Activated CD8-positive, alpha-beta T cell treated with anti-CD3 and anti-CD28 coated beads, Interleukin-2, amount 10 ng/mL, durations not matched to agents 7 days and 5 days (primary cell): ENCODE results near the gene SMOC2. TPM values are rescaled to one million over a fixed set of nuclear protein-coding genes. Genes with fewer than 3 reads are reported as not detected.

Experiments
- ATAC-seq: fragments of 150-1000 bp; cut with Tn5 transposase; one replicate; pipeline ENCODE4 v1.10.0; 2021; ENCODE audit warnings: moderate library complexity
- CTCF ChIA-PET: fragments of 350-600 bp; sonication (Branson Sonifier 250); formaldehyde crosslinking; loops from one replicate; lab custom pipeline; 2021; ENCODE audit warnings: antibody characterized with exemption; lab: Charles Lee
- POLR2A ChIA-PET: fragments of 350-600 bp; sonication (Branson Sonifier 250); formaldehyde crosslinking; loops from one replicate; lab custom pipeline; 2021; ENCODE audit warnings: antibody characterized with exemption; lab: Charles Lee
- DNase-seq: peaks from one replicate; pipeline ENCODE4 v3.0.0-alpha.2; 2020
- H3K27ac Mint-ChIP-seq: one replicate; pipeline ENCODE4 v1.8.0; 2021; ENCODE audit warnings: mild to moderate bottlenecking, mixed read lengths
- H3K27me3 Mint-ChIP-seq: one replicate; pipeline ENCODE4 v1.8.0; 2021; ENCODE audit warnings: low read depth, mixed read lengths
- H3K36me3 Mint-ChIP-seq: one replicate; pipeline ENCODE4 v1.8.0; 2021; ENCODE audit warnings: low read depth, mixed read lengths
- H3K4me1 Mint-ChIP-seq: one replicate; pipeline ENCODE4 v1.8.0; 2021; ENCODE audit warnings: low read depth, mixed read lengths
- H3K4me3 Mint-ChIP-seq: one replicate; pipeline ENCODE4 v1.8.0; 2021; ENCODE audit warnings: mild to moderate bottlenecking, mixed read lengths
- H3K9me3 Mint-ChIP-seq: one replicate; pipeline ENCODE4 v1.8.0; 2022; ENCODE audit warnings: mixed read lengths; ENCODE audit not compliant: insufficient read depth
- total RNA-seq, 2 experiments: library from RNA; stranded (reverse); gene quantifications; one replicate each; pipeline ENCODE4 v1.2.3, GENCODE V29; 2021

SMOC2 gene
- total RNA-seq, 2 experiments from 2014 or later, result not detected

DNA sequence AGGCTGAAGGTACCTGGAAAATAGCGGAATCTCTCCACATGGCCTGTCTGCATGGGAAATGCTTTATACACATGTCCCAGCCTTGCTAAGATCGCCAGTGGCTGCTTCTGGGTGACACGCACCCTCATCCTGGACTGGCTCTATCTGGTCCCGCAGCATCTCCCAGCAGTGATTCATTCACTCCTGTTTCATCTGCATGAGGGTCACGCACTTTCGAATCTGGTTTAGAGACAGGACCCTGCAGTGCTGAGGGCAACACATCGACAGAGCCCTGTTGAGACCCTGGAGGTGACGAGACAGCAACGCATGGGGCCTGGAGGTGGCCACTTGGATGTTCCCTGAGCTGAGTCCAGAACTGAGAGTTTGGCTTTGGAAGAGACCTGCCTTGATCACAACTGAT, 136.5 kb downstream of the SMOC2 start:
- H3K9me3 Mint-ChIP-seq, result no peaks in the 10 kb centered on the region
- no peak overlapping the region for H3K4me3 Mint-ChIP-seq
- no peak overlapping the region for H3K27ac Mint-ChIP-seq
- DNase-seq, result no peak
- H3K36me3 Mint-ChIP-seq, result no peaks in the 10 kb centered on the region
- ATAC-seq, result no peak
- ChIA-PET POLR2A (no interaction called here), CTCF (no interaction called here)
- no peaks in the 10 kb centered on the region for H3K4me1 Mint-ChIP-seq
- no peaks in the 10 kb centered on the region for H3K27me3 Mint-ChIP-seq

DNA sequence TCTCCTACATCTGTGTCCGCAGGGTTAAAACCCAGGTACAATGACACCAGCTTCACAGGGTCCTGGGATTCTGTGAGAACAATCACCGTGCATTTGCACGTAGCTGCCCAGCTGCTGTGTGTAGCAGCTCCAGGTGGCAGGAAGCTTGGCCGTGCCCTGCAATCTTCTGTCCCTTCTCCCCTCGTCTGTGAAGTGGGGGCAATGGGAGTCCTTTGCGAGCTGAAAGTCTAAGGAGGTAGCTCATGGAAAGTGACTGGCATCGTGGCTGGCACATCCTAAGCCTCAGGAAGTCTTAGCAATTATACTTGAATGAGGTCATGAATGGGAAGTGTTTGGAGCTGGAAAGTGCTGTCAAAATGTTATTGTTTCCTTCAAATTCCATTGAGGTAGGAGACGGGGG, 137.1 kb downstream of the SMOC2 start:
- CTCF ChIA-PET, result no interaction called here
- no peaks in the 10 kb centered on the region for H3K27me3 Mint-ChIP-seq

DNA sequence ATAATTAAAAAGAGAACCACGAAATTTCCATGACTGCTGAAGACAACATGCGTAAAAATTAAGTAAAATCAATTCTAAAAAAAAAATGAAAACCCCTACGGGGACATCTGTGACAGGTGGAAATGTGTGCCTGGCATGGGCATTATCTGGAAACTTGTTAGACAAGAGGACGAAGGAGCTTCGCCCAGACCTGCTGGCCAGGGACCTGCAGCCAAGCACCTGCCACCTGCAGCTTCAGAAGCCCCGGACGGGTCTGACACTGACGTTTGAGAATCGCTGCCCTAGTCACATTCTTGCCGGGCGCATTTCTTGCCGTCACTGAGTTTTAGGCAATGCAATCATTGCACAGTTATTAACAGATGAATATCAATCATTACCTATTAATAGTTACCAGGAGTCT, 140.3 kb downstream of the SMOC2 start:
- no peak overlapping the region for H3K27ac Mint-ChIP-seq
- ATAC-seq, result no peak
- no peaks in the 10 kb centered on the region for H3K36me3 Mint-ChIP-seq
- ChIA-PET CTCF (no interaction called here), POLR2A (no interaction called here)
- no peak for DNase-seq
- no peak overlapping the region for H3K4me3 Mint-ChIP-seq
- H3K27me3 Mint-ChIP-seq, result no peaks in the 10 kb centered on the region
- no peaks in the 10 kb centered on the region for H3K9me3 Mint-ChIP-seq
- H3K4me1 Mint-ChIP-seq, result no peaks in the 10 kb centered on the region

More for the DNA sequence above, 137.1 kb downstream of the SMOC2 start:
- Mint-ChIP-seq H3K4me1 (no peaks in the 10 kb centered on the region), H3K36me3 (no peaks in the 10 kb centered on the region), H3K27ac (no peak overlapping the region), H3K9me3 (no peaks in the 10 kb centered on the region), H3K4me3 (no peak overlapping the region)
- DNase-seq, result no peak
- POLR2A ChIA-PET, result no interaction called here
- ATAC-seq, result no peak

DNA sequence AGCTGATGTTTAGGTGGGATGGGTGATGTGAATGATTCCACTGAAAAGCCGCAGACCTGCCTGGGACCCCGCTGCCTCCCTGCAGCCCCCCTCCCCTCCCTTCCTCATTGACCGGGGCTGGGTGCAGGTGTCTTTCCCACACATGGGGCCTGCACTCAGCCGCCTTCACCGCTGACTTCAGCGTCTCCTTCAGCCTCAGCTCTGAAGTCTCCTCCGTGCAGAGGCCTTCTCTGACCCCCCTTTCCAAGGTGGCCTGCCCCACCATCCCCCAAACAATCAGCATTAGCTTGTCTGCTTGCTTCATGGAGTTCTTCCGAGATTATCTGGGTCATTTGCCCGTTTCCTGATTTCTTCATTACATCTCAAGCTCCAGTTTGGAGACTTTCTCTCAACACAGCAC, 140.7 kb downstream of the SMOC2 start:
- Mint-ChIP-seq H3K36me3 (no peaks in the 10 kb centered on the region), H3K4me3 (no peak overlapping the region), H3K27me3 (no peaks in the 10 kb centered on the region), H3K27ac (no peak overlapping the region), H3K4me1 (no peaks in the 10 kb centered on the region), H3K9me3 (no peaks in the 10 kb centered on the region)
- ChIA-PET CTCF (no interaction called here), POLR2A (no interaction called here)
- ATAC-seq (no peak), DNase-seq (no peak)

DNA sequence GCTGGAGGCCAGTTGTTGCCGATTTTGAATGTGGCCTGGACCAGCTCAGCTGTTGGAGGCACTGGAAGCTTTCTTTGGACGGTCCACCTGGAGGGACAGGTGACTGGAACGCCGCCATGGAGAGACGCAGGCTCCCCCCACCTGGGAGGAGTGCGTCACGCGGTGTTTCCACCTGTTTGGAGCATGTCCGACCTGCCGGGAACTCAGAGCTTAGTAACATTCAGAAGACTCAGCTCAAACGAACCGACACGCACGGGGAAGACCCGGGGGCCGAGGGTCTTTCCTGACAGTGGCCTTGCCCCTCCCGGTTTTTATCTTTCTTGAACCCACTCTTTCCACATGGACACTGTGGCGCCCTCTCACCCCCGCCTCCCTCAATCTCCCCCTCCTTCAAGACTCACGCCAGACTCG, 141.6 kb downstream of the SMOC2 start:
- no peak overlapping the region for H3K4me3 Mint-ChIP-seq
- H3K27me3 Mint-ChIP-seq, result no peaks in the 10 kb centered on the region
- ATAC-seq (no peak), DNase-seq (no peak)
- H3K27ac Mint-ChIP-seq, result no peak overlapping the region
- ChIA-PET POLR2A (no interaction called here), CTCF (no interaction called here)
- no peaks in the 10 kb centered on the region for H3K36me3 Mint-ChIP-seq
- H3K4me1 Mint-ChIP-seq, result no peaks in the 10 kb centered on the region
- no peaks in the 10 kb centered on the region for H3K9me3 Mint-ChIP-seq

DNA sequence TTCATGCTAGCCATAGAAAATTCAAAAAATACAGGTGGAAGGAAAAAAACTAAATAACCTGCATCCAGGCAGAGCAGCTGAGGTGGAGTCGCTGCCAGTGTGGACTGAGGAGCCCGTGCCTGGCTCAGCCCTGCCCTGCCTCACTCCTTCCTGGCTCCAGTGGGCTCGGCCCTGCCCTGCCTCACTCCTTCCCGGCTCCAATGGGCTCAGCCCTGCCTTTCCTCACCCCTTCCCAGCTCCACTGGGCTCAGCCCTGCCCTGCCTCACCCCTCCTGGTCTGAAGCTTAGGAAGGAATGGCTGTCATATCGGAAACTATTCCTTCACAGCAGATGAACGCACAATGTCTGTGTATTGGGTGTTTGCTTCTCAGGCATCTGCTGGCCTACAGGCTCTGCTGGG, 142.1 kb downstream of the SMOC2 start:
- no peaks in the 10 kb centered on the region for H3K27me3 Mint-ChIP-seq
- no peak overlapping the region for H3K27ac Mint-ChIP-seq
- CTCF ChIA-PET, result no interaction called here
- H3K36me3 Mint-ChIP-seq, result no peaks in the 10 kb centered on the region
- H3K4me1 Mint-ChIP-seq, result no peaks in the 10 kb centered on the region
- no peak for DNase-seq
- POLR2A ChIA-PET, result no interaction called here
- H3K9me3 Mint-ChIP-seq, result no peaks in the 10 kb centered on the region
- ATAC-seq, result no peak
- no peak overlapping the region for H3K4me3 Mint-ChIP-seq

DNA sequence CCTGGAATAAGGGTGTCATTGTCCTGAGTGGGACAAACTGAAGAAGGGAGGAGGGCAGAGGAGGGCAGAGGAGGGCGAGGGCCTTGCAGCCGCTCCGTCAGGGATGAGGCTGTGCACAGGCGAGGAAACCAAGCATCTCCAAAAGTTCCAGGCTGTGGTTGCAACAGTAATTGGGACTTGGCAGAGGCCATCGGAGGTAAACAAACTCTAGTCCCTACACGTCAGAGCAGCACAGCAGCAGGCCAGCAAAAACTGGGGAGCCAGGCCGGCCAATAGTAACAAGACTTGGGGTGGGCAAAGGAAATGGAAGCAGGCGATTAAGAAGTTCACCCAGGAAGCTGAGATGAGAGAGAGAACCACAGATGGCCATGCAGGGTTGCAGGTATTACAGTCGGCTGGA, 142.8 kb downstream of the SMOC2 start:
- Mint-ChIP-seq H3K27me3 (no peaks in the 10 kb centered on the region), H3K4me1 (no peaks in the 10 kb centered on the region), H3K9me3 (no peaks in the 10 kb centered on the region), H3K27ac (no peak overlapping the region), H3K4me3 (no peak overlapping the region), H3K36me3 (no peaks in the 10 kb centered on the region)
- ATAC-seq (no peak), DNase-seq (no peak)
- ChIA-PET CTCF (no interaction called here), POLR2A (no interaction called here)

DNA sequence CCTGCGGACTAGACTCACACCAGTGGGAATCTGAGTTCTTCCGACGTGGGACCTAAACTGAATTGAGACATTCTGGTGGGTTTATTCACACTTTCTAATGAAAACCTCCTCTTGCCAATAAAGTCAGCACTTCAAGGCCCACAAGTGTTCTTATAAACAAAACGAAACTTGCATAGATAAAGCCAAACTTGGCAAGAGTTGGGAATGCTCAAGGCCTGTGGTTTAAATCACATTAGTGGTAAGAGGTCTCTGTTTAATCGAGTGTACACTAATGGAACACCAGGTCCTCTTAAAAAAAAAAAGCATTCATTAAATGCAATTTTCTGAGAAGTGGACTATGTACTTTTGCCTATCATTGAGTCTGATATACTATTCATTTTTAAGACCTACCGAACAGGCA, 143.3 kb downstream of the SMOC2 start:
- no peak for DNase-seq
- Mint-ChIP-seq H3K4me3 (no peak overlapping the region), H3K4me1 (no peaks in the 10 kb centered on the region), H3K9me3 (no peaks in the 10 kb centered on the region), H3K27me3 (no peaks in the 10 kb centered on the region), H3K36me3 (no peaks in the 10 kb centered on the region), H3K27ac (no peak overlapping the region)
- ATAC-seq, result no peak
- ChIA-PET POLR2A (no interaction called here), CTCF (no interaction called here)

DNA sequence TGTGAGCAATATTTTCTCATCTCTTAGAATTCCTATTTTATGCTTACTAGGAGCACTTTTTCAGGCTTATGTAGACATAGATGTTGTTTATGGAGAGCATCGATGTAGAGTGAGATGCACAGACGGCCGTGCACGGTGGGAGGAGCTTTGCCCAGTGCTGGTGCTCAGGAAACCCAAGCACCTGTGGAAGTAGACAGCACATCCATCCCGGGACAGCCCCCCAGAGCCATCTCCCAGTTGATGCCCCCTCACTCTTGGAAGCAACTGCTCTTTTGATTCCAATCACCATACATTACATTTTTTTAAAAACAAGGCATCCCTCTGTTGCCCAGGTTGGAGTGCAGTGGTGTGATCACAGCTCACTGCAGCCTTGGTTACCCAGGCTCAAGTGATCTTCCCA, 143.7 kb downstream of the SMOC2 start:
- CTCF ChIA-PET, result no interaction called here
- no peaks in the 10 kb centered on the region for H3K36me3 Mint-ChIP-seq
- no peak overlapping the region for H3K4me3 Mint-ChIP-seq
- H3K27me3 Mint-ChIP-seq, result no peaks in the 10 kb centered on the region
- POLR2A ChIA-PET, result no interaction called here
- no peaks in the 10 kb centered on the region for H3K4me1 Mint-ChIP-seq
- no peak overlapping the region for H3K27ac Mint-ChIP-seq
- DNase-seq, result no peak
- no peaks in the 10 kb centered on the region for H3K9me3 Mint-ChIP-seq
- ATAC-seq, result no peak

DNA sequence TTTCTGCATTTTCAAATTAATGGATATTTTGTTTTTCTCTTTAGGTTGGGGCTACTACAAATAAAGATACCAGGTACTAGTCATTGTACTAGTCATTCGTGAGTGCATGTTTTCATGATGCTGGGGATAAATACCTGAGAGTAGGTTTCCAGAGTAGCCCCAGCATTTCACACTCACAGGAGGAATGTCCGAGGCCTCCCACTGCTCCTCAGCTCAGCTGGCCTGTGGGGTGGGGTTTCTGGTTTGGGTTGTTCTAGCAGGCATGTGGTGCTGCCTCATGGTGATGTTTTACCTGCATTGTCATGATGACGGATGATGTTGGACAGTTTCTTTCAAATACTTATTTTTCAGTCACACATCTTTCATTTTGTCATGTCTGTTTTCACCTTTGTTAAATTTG, 144.5 kb downstream of the SMOC2 start:
- H3K27me3 Mint-ChIP-seq, result no peaks in the 10 kb centered on the region
- H3K27ac Mint-ChIP-seq, result no peak overlapping the region
- no peaks in the 10 kb centered on the region for H3K36me3 Mint-ChIP-seq
- no peaks in the 10 kb centered on the region for H3K9me3 Mint-ChIP-seq
- ATAC-seq (no peak), DNase-seq (no peak)
- ChIA-PET CTCF (no interaction called here), POLR2A (no interaction called here)
- H3K4me3 Mint-ChIP-seq, result no peak overlapping the region
- H3K4me1 Mint-ChIP-seq, result no peaks in the 10 kb centered on the region

DNA sequence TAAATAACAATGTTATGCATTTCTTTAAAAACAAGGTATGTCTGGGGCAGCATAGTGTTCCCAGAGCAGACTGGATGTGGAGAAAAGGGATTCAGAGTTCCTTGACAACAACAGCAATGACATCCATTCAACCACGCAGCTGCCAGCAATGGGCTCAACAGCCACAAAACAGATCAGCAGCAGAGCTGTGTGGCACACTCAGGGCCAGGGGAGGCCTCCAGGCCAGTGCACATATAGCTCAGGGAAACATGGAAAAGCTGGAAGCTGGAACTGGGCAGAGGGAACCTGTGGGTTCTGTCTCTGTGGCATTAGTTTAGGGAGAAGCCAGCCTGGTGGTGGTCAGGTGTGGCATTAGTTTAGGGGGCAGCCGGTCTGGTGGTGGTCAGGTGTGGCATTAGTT, 148.3 kb downstream of the SMOC2 start:
- CTCF ChIA-PET, result no interaction called here
- Mint-ChIP-seq H3K27me3 (no peaks in the 10 kb centered on the region), H3K9me3 (no peaks in the 10 kb centered on the region), H3K4me1 (no peaks in the 10 kb centered on the region), H3K4me3 (no peak overlapping the region), H3K36me3 (no peaks in the 10 kb centered on the region), H3K27ac (no peak overlapping the region)
- POLR2A ChIA-PET, result no interaction called here
- DNase-seq (no peak), ATAC-seq (no peak)

DNA sequence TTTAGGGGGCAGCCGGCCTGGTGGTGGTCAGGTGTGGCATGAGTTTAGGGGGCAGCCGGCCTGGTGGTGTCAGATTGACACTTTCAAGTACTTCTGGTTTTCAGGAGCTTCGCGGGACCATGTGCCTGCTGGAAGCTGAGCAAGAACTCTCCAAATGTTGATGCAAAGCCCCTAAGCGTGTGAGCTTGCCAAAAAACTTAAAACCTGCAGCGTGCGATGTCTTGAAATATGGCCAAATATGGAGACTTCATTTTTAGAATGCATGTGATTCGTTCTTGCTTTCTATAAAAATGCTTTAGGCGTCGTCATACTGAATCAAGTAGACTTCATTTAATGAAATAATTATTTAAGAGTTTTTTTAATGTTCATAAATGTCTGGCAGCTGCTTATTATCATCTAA, 149.4 kb downstream of the SMOC2 start:
- no peak for ATAC-seq
- POLR2A ChIA-PET, result no interaction called here
- Mint-ChIP-seq H3K4me1 (no peaks in the 10 kb centered on the region), H3K27me3 (no peaks in the 10 kb centered on the region), H3K9me3 (peaks cover under 1% of the 10 kb centered on the region), H3K4me3 (no peak overlapping the region), H3K27ac (no peak overlapping the region), H3K36me3 (no peaks in the 10 kb centered on the region)
- CTCF ChIA-PET, result no interaction called here
- DNase-seq, result no peak

DNA sequence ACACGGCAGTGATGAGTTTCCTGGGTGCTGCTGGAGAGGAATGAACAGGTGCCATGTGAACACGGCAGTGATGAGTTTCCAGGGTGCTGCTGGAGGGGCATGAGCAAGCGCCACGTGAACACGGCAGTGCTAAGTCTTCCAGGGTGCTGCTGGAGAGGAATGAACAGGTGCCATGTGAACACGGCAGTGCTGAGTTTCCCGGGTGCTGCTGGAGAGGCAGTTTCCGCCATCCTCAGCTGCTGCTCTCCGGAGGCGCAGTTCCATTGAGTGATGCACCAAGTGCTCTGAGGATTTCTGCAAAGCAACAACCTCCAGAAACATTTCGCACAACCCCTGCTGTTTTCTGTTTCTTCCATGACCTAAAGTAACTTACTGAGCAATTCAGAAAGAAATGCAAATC, 155.4 kb downstream of the SMOC2 start:
- DNase-seq (no peak), ATAC-seq (no peak)
- Mint-ChIP-seq H3K27ac (no peak overlapping the region), H3K4me1 (no peaks in the 10 kb centered on the region), H3K36me3 (no peaks in the 10 kb centered on the region), H3K27me3 (no peaks in the 10 kb centered on the region), H3K9me3 (peaks cover 4% of the 10 kb centered on the region), H3K4me3 (no peak overlapping the region)
- CTCF ChIA-PET, result no interaction called here
- POLR2A ChIA-PET, result no interaction called here
